Measurements from ENCODE around the gene JAG2.

Gene JAG2

GRCh38 chr14:105180592-105181548 is 12.3 kb upstream of the JAG2 start, which contains the start of gene NUDT14:
TSS of gene NUDT14 (minus strand) at chr14:105181312. CDS start at chr14:105181209, 103 bp downstream.
- peak; percentile 70 for ATAC-seq
- TF ChIP-seq BACH2 (CRISPR knock-in tag; IDR thresholded peaks at IDR 0.05; ENCODE audit: borderline replicate concordance) = no peak
- TF ChIP-seq, protein P1, sequence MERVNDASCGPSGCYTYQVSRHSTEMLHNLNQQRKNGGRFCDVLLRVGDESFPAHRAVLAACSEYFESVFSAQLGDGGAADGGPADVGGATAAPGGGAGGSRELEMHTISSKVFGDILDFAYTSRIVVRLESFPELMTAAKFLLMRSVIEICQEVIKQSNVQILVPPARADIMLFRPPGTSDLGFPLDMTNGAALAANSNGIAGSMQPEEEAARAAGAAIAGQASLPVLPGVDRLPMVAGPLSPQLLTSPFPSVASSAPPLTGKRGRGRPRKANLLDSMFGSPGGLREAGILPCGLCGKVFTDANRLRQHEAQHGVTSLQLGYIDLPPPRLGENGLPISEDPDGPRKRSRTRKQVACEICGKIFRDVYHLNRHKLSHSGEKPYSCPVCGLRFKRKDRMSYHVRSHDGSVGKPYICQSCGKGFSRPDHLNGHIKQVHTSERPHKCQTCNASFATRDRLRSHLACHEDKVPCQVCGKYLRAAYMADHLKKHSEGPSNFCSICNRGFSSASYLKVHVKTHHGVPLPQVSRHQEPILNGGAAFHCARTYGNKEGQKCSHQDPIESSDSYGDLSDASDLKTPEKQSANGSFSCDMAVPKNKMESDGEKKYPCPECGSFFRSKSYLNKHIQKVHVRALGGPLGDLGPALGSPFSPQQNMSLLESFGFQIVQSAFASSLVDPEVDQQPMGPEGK (CRISPR knock-in tag; IDR thresholded peaks at IDR 0.05; ENCODE audit: borderline replicate concordance) = 0 out of 2 replicates have a peak, but pooled peaks have one; percentile 47
- TF ChIP-seq OSR1 (CRISPR knock-in tag; IDR thresholded peaks at IDR 0.05) = no peak
- TF ChIP-seq, protein P2, sequence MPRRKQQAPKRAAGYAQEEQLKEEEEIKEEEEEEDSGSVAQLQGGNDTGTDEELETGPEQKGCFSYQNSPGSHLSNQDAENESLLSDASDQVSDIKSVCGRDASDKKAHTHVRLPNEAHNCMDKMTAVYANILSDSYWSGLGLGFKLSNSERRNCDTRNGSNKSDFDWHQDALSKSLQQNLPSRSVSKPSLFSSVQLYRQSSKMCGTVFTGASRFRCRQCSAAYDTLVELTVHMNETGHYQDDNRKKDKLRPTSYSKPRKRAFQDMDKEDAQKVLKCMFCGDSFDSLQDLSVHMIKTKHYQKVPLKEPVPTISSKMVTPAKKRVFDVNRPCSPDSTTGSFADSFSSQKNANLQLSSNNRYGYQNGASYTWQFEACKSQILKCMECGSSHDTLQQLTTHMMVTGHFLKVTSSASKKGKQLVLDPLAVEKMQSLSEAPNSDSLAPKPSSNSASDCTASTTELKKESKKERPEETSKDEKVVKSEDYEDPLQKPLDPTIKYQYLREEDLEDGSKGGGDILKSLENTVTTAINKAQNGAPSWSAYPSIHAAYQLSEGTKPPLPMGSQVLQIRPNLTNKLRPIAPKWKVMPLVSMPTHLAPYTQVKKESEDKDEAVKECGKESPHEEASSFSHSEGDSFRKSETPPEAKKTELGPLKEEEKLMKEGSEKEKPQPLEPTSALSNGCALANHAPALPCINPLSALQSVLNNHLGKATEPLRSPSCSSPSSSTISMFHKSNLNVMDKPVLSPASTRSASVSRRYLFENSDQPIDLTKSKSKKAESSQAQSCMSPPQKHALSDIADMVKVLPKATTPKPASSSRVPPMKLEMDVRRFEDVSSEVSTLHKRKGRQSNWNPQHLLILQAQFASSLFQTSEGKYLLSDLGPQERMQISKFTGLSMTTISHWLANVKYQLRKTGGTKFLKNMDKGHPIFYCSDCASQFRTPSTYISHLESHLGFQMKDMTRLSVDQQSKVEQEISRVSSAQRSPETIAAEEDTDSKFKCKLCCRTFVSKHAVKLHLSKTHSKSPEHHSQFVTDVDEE (CRISPR knock-in tag; IDR thresholded peaks at IDR 0.05) = no peak

DNA sequence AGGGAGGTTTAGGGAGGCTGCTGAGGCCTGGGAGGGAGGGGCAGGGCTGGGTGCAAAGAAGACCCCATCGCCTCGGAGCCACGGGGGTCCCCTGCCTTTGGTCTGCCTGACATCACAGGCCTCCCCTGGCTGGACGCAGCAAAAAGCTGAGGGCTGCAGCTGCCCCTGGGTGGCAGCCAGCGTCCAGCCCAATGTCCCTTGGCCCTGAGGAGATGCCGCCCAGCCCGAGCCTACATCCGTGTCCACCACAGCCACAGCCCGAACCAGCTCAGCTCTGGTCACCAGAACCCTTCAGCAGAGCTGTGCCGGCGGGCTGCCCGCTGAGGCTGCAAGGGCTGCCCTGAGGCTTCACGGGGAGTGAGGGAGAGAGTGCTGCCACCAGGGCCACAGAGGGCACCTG is 10.6 kb upstream of the JAG2 start:
- no peak for TF ChIP-seq TCF4 (CRISPR knock-in tag; IDR thresholded peaks at IDR 0.05; ENCODE audit: borderline replicate concordance)
- no peak for TF ChIP-seq ZNF70 (CRISPR knock-in tag; IDR thresholded peaks at IDR 0.05)
- TF ChIP-seq BACH2 (CRISPR knock-in tag; IDR thresholded peaks at IDR 0.05; ENCODE audit: borderline replicate concordance) = no peak
- no peak for TF ChIP-seq ESRRG (CRISPR knock-in tag; IDR thresholded peaks at IDR 0.05)
- no peak for TF ChIP-seq CSDC2 (CRISPR knock-in tag; IDR thresholded peaks at IDR 0.05)
- no peak for TF ChIP-seq OSR1 (CRISPR knock-in tag; IDR thresholded peaks at IDR 0.05)
- TF ChIP-seq ZC3H10 (CRISPR knock-in tag; IDR thresholded peaks at IDR 0.05) = no peak
- TF ChIP-seq, protein P2 (CRISPR knock-in tag; IDR thresholded peaks at IDR 0.05) = no peak
- TF ChIP-seq SNAI2 (CRISPR knock-in tag; IDR thresholded peaks at IDR 0.05) = no peak
- TF ChIP-seq, protein P3, sequence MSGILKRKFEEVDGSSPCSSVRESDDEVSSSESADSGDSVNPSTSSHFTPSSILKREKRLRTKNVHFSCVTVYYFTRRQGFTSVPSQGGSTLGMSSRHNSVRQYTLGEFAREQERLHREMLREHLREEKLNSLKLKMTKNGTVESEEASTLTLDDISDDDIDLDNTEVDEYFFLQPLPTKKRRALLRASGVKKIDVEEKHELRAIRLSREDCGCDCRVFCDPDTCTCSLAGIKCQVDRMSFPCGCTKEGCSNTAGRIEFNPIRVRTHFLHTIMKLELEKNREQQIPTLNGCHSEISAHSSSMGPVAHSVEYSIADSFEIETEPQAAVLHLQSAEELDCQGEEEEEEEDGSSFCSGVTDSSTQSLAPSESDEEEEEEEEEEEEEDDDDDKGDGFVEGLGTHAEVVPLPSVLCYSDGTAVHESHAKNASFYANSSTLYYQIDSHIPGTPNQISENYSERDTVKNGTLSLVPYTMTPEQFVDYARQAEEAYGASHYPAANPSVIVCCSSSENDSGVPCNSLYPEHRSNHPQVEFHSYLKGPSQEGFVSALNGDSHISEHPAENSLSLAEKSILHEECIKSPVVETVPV (CRISPR knock-in tag; IDR thresholded peaks at IDR 0.05) = no peak
- TF ChIP-seq CREB5 (CRISPR knock-in tag; IDR thresholded peaks at IDR 0.05; ENCODE audit: low read depth) = no peak
- no peak for TF ChIP-seq ZNF8 (CRISPR knock-in tag; IDR thresholded peaks at IDR 0.05)
- TF ChIP-seq GLIS3 (CRISPR knock-in tag; IDR thresholded peaks at IDR 0.05) = no peak
- TF ChIP-seq, protein P4, sequence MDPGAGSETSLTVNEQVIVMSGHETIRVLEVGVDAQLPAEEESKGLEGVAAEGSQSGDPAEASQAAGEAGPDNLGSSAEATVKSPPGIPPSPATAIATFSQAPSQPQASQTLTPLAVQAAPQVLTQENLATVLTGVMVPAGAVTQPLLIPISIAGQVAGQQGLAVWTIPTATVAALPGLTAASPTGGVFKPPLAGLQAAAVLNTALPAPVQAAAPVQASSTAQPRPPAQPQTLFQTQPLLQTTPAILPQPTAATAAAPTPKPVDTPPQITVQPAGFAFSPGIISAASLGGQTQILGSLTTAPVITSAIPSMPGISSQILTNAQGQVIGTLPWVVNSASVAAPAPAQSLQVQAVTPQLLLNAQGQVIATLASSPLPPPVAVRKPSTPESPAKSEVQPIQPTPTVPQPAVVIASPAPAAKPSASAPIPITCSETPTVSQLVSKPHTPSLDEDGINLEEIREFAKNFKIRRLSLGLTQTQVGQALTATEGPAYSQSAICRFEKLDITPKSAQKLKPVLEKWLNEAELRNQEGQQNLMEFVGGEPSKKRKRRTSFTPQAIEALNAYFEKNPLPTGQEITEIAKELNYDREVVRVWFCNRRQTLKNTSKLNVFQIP (CRISPR knock-in tag; IDR thresholded peaks at IDR 0.05; ENCODE audit: borderline replicate concordance, low read depth) = no peak
- no peak for TF ChIP-seq ZFP3 (CRISPR knock-in tag; IDR thresholded peaks at IDR 0.05)
- TF ChIP-seq ARNTL (CRISPR knock-in tag; IDR thresholded peaks at IDR 0.05; ENCODE audit: borderline replicate concordance, low read depth) = no peak
- TF ChIP-seq RARB (CRISPR knock-in tag; IDR thresholded peaks at IDR 0.05) = no peak
- TF ChIP-seq ZNF565 (CRISPR knock-in tag; conservative IDR thresholded peaks at IDR 0.05; ENCODE audit: low read depth) = no peak
- ATAC-seq = no peak
